ENCODE data around the gene LYPD6. TPM values are rescaled to one million over a fixed set of nuclear protein-coding genes. Genes with fewer than 3 reads are reported as not detected.

The LYPD6 gene
- total RNA-seq, 1 donor from 2014 or later, result not detected

GRCh38 chr2:149370061-149370775, 39.8 kb downstream of the LYPD6 start:
- Mint-ChIP-seq H3K9me3 (no peaks in the 10 kb centered on the region), H3K4me3 (no peak overlapping the region), H3K36me3 (ENCODE audit: low read depth) (no peaks in the 10 kb centered on the region), H3K27ac (no peak overlapping the region), H3K4me1 (no peaks in the 10 kb centered on the region), H3K27me3 (peaks cover 4% of the 10 kb centered on the region)
- ChIA-PET CTCF (no interaction called here), POLR2A (no interaction called here)
- TF ChIP-seq CTCF (IDR thresholded peaks at IDR 0.05), result no peak
- no peak for ATAC-seq (ENCODE audit: low read depth)
- no peak for DNase-seq
- intact Hi-C loops (cut with micrococcal nuclease), result no loop called here

GRCh38 chr2:149371476-149371875, 41.1 kb downstream of the LYPD6 start:
- ChIA-PET POLR2A (no interaction called here), CTCF (no interaction called here)
- Mint-ChIP-seq H3K27ac (no peak overlapping the region), H3K36me3 (ENCODE audit: low read depth) (no peaks in the 10 kb centered on the region), H3K4me3 (no peak overlapping the region), H3K9me3 (no peaks in the 10 kb centered on the region), H3K4me1 (no peaks in the 10 kb centered on the region), H3K27me3 (peaks cover 2% of the 10 kb centered on the region)
- DNase-seq (no peak), ATAC-seq (ENCODE audit: low read depth) (no peak)
- intact Hi-C loops (cut with micrococcal nuclease), result no loop called here
- TF ChIP-seq CTCF (IDR thresholded peaks at IDR 0.05), result no peak

GRCh38 chr2:149375801-149376361, 45.5 kb downstream of the LYPD6 start:
- intact Hi-C loops (cut with micrococcal nuclease), result no loop called here
- H3K4me3 Mint-ChIP-seq, result no peak overlapping the region
- ATAC-seq (ENCODE audit: low read depth), result no peak
- ChIA-PET CTCF (no interaction called here), POLR2A (no interaction called here)
- DNase-seq, result no peak
- H3K36me3 Mint-ChIP-seq (ENCODE audit: low read depth), result no peaks in the 10 kb centered on the region
- H3K9me3 Mint-ChIP-seq, result no peaks in the 10 kb centered on the region
- H3K27me3 Mint-ChIP-seq, result peaks cover 2% of the 10 kb centered on the region
- no peak overlapping the region for H3K27ac Mint-ChIP-seq
- no peak for TF ChIP-seq CTCF (IDR thresholded peaks at IDR 0.05)
- H3K4me1 Mint-ChIP-seq, result no peaks in the 10 kb centered on the region

GRCh38 chr2:149380205-149380604, 49.8 kb downstream of the LYPD6 start:
- DNase-seq (no peak), ATAC-seq (ENCODE audit: low read depth) (no peak)
- intact Hi-C loops (cut with micrococcal nuclease), result no loop called here
- TF ChIP-seq CTCF (IDR thresholded peaks at IDR 0.05), result no peak
- no peaks in the 10 kb centered on the region for H3K36me3 Mint-ChIP-seq (ENCODE audit: low read depth)
- H3K4me1 Mint-ChIP-seq, result no peaks in the 10 kb centered on the region
- peaks cover 2% of the 10 kb centered on the region for H3K27me3 Mint-ChIP-seq
- no peak overlapping the region for H3K4me3 Mint-ChIP-seq
- no peak overlapping the region for H3K27ac Mint-ChIP-seq
- CTCF ChIA-PET, result no interaction called here
- POLR2A ChIA-PET, result no interaction called here
- H3K9me3 Mint-ChIP-seq, result no peaks in the 10 kb centered on the region

GRCh38 chr2:149383340-149383739, 53.0 kb downstream of the LYPD6 start:
- Mint-ChIP-seq H3K36me3 (ENCODE audit: low read depth) (no peaks in the 10 kb centered on the region), H3K27ac (no peak overlapping the region), H3K4me3 (no peak overlapping the region), H3K4me1 (no peaks in the 10 kb centered on the region), H3K27me3 (peaks cover 1% of the 10 kb centered on the region), H3K9me3 (no peaks in the 10 kb centered on the region)
- DNase-seq (no peak), ATAC-seq (ENCODE audit: low read depth) (no peak)
- intact Hi-C loops (cut with micrococcal nuclease), result no loop called here
- ChIA-PET POLR2A (no interaction called here), CTCF (no interaction called here)
- TF ChIP-seq CTCF (IDR thresholded peaks at IDR 0.05), result no peak

All from activated B cell treated with CpG ODN at 0.5 μM for 24 hours (primary cell).